Activated T-cell treated with anti-CD3 and anti-CD28 coated beads, Interleukin-2, amount 50 U/mL, for 4 hours (primary cell): ENCODE measurements around the gene POLE4. TPM values are rescaled to one million over a fixed set of nuclear protein-coding genes. Genes with fewer than 3 reads are reported as not detected.

Experiments used
- ATAC-seq, 2 donors: fragments of 200-7000 bp; cut with Tn5 transposase; one replicate each; pipeline ENCODE4 v1.10.0; 2021
- DNase-seq: peaks from one replicate; pipeline ENCODE4 v3.0.0-alpha.2; 2020
- H3K27me3 Mint-ChIP-seq: one replicate; pipeline ENCODE4 v1.8.0; 2021; ENCODE audit warnings: low read depth, mixed read lengths
- H3K36me3 Mint-ChIP-seq: one replicate; pipeline ENCODE4 v1.8.0; 2022; ENCODE audit warnings: mixed read lengths; ENCODE audit not compliant: insufficient read depth
- H3K4me1 Mint-ChIP-seq: one replicate; pipeline ENCODE4 v1.8.0; 2021; ENCODE audit warnings: low read depth, mixed read lengths
- H3K4me3 Mint-ChIP-seq: one replicate; pipeline ENCODE4 v1.8.0; 2021; ENCODE audit warnings: mild to moderate bottlenecking, moderate library complexity, mixed read lengths
- H3K9me3 Mint-ChIP-seq: one replicate; pipeline ENCODE4 v1.8.0; 2021; ENCODE audit warnings: mixed read lengths
- total RNA-seq, 3 donors: library from RNA; stranded (reverse); gene quantifications; one replicate each; pipeline ENCODE4 v1.2.1, GENCODE V29; 2021

Gene POLE4
- total RNA-seq, 3 donors from 2014 or later, result 72.3 to 101 (median 80.1) TPM

DNA sequence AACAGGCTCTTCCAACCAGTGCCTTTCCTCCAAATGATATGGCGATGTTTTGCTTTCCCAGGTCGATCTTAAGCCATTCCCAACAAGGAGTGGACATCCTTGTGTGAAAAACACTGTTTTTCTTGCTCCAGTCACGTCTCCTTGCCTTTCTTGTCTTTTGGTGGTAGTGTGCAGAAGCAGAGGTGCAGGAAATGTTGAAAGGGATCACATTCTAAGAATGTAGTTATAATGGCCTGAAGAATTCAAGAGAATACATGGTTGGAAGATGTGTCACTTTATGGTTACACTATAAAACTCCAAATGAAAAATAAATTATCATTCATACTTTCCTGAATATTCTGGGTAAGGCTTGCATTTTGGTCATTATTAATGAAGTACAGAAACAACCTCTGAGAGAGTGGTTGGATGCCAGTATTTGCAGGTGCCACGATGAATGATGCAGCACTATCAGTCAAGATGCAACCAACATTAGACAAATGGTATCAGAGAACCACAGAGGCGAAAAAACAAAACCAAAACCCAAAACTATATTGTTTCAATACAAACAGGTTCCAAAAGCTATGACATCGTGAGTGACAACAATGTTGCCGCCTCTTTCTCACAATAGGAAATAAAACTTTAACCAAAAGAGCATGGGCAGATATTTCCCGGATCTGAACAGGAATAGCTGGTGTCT lies 27.5 kb upstream of the POLE4 start:
- Mint-ChIP-seq H3K9me3 (no peaks in the 10 kb centered on the region), H3K27me3 (peaks cover 24% of the 10 kb centered on the region), H3K36me3 (no peaks in the 10 kb centered on the region), H3K4me1 (no peaks in the 10 kb centered on the region), H3K4me3 (no peak overlapping the region)
- ATAC-seq, result no peak
- no peak for DNase-seq

DNA sequence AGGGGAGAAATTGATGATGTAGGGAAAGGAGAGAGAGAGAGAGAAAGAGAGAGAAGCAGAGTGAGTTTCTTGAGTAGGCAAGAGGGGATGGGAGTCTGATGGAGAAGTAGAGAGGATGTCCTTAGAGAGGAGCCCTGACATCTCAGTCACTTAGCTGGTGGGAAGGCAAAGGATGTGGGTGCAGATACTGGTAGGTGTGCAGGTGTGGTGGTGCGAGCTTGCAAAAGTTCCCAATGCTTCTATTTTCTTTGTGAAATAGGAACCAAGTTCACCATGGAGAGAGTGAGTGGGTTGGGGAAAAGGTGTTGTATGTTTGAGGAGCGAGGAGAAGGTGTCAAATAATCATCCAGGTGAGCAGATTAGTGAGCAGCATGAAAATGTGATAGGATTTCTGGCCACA lies 26.5 kb upstream of the POLE4 start:
- Mint-ChIP-seq H3K4me3 (no peak overlapping the region), H3K27me3 (peaks cover 27% of the 10 kb centered on the region), H3K4me1 (no peaks in the 10 kb centered on the region), H3K9me3 (no peaks in the 10 kb centered on the region), H3K36me3 (no peaks in the 10 kb centered on the region)
- ATAC-seq (no peak), DNase-seq (no peak)

DNA sequence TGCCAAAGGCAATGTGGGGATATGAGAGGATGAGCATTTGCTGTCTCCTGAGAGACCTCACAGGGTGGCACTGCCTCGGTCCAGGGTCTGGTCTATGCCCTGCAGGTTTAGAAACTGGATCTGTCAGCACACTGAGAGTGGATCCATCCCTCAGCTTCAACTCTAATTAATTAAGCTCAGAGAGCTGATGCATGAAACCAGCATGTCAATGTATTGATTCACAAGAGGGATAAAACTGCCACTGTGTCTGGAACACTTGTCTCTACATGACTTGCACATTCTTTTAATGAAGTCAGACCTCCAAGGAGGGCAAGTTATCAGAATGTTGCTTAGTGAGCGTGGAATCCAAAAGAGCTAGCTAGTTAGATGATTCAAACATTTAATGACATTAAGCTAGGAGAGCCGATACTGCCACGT lies 22.5 kb upstream of the POLE4 start:
- H3K4me3 Mint-ChIP-seq, result no peak overlapping the region
- DNase-seq, result no peak
- no peak for ATAC-seq
- H3K4me1 Mint-ChIP-seq, result no peaks in the 10 kb centered on the region
- peaks cover 27% of the 10 kb centered on the region for H3K27me3 Mint-ChIP-seq
- no peaks in the 10 kb centered on the region for H3K36me3 Mint-ChIP-seq
- H3K9me3 Mint-ChIP-seq, result no peaks in the 10 kb centered on the region

DNA sequence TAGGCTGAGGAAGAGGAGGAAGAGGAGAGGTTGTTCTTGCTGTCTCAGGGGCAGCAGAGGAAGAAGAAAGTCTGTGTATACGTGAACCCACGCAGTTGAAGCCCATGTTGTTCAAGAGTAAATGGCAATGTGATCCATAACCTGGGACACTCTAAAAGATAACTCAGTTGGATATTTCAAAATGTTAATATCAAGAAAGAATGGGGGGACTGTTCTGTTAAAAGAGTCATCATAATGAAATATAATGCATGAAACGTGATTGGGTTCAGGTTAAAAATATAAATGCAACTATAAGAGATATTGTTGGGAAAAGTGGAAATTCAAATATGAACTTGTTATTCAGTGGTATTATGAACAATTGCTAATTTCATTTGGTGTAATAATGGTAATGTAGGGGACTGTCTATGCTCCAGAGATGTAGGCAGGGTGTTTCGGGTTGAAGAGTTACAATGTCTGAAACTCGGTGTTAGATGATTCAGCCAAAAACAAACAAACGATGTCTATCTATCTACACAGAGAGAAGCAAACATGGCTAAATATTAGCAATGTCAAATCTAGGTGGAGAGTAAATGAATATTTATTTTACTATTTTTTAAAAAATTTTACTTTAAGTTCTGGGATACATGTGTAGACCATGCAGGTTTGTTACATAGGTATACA lies 21.1 kb upstream of the POLE4 start:
- Mint-ChIP-seq H3K27me3 (peaks cover 24% of the 10 kb centered on the region), H3K4me3 (no peak overlapping the region), H3K36me3 (no peaks in the 10 kb centered on the region), H3K4me1 (no peaks in the 10 kb centered on the region), H3K9me3 (no peaks in the 10 kb centered on the region)
- DNase-seq, result no peak
- ATAC-seq, result no peak

DNA sequence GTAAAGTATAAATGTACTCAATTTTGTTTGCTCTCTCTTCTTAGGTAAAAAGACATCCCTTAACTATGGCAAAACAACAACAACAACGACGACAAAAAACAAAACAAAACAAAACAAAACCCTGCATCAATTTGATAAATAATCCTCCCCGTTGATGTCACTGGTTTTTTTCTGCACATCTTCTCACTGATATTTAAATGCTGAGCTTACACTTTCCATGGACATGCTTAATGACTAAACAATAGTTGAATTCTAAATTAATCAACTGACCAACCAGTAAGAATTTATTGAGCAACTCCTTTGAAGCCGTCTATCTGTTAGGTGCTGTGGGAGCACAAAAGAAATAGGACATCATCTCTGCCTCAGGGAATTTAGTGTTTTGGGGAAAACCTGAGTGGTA lies 20.2 kb upstream of the POLE4 start:
- peaks cover 23% of the 10 kb centered on the region for H3K27me3 Mint-ChIP-seq
- H3K36me3 Mint-ChIP-seq, result no peaks in the 10 kb centered on the region
- no peaks in the 10 kb centered on the region for H3K9me3 Mint-ChIP-seq
- no peak overlapping the region for H3K4me3 Mint-ChIP-seq
- DNase-seq (no peak), ATAC-seq (no peak)
- H3K4me1 Mint-ChIP-seq, result no peaks in the 10 kb centered on the region

DNA sequence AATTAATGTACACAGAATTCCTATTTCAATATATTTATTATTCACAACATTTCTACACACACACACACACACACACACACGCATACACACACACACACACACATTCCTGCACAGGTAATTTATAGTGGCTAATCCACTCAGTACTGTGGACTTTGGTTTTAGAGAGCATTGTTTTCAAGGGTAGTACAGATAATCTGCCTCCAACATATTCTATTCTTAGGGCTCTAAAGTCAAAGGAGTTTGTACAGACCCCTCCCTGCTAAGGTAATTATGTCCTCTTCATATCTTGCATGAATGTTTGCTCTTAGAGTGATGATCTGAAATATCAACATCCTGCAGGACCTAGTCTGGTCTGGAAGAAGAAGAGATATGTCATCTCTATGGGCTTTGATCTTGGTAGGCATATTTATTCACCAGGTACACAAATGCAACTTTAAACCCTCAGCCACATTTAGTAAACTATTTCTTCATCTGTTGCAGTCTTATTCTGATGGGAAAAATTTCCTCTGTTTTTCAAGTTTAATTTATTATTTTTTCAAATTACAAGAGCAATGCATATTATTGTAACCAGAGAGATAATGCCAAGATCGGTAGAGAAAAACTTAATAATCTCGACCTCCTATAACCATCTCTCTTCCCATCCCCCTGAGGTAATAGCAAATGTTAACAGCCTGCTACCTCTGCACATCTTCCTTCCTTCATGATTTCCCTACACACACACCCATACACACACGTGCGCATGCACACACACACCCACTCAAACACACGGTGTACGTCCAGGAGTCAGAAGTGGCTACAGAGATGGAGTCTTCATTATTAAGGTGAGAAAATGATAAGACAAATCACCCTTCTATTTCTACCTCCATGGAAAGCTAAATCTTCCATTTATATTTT lies 18.3 kb upstream of the POLE4 start:
- H3K4me3 Mint-ChIP-seq, result no peak overlapping the region
- H3K9me3 Mint-ChIP-seq, result no peaks in the 10 kb centered on the region
- ATAC-seq (no peak), DNase-seq (no peak)
- H3K36me3 Mint-ChIP-seq, result no peaks in the 10 kb centered on the region
- peaks cover 25% of the 10 kb centered on the region for H3K27me3 Mint-ChIP-seq
- no peaks in the 10 kb centered on the region for H3K4me1 Mint-ChIP-seq

DNA sequence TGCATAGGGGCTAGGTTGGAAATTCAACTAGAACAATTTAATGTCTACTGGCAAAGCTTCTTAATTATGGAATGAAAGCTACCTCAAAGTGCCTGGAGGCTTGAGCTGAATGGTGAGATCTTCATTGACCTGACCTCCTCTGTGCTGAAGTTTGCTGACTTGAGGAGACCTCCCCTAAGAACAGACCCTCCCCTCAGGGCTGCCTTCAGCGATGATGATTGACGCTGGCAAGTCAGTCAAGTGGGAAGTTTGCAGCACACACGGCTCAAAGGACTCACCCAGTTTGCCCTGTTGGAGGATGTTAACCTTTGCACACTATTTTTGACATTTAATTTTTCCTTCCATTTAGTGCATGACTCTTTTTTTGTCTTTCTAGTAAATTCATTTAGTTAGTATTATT lies 17.2 kb upstream of the POLE4 start:
- Mint-ChIP-seq H3K4me1 (no peaks in the 10 kb centered on the region), H3K36me3 (no peaks in the 10 kb centered on the region), H3K4me3 (no peak overlapping the region), H3K27me3 (peaks cover 22% of the 10 kb centered on the region), H3K9me3 (no peaks in the 10 kb centered on the region)
- ATAC-seq, result no peak
- no peak for DNase-seq

DNA sequence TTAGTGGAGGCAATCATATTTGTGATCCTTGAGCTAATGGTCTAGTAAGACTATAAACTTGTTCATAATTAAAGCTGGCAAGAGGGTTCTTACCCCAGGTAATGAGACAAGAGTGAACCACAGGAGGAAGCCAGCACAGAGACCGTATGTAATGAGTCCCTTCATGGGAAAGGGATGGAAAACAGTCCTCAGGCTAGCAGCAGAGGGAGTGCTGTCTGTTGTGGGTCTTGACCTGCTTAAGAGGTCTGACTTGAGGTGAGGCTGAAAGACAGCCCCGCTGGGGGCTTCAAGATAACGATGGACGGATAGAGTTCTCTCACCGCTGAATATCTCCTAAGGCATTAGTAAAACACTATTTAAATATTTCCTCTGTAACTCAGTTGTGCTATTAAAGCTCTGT lies 16.2 kb upstream of the POLE4 start:
- H3K9me3 Mint-ChIP-seq, result no peaks in the 10 kb centered on the region
- H3K4me1 Mint-ChIP-seq, result no peaks in the 10 kb centered on the region
- peaks cover 17% of the 10 kb centered on the region for H3K27me3 Mint-ChIP-seq
- no peak for DNase-seq
- H3K36me3 Mint-ChIP-seq, result no peaks in the 10 kb centered on the region
- H3K4me3 Mint-ChIP-seq, result no peak overlapping the region
- no peak for ATAC-seq

DNA sequence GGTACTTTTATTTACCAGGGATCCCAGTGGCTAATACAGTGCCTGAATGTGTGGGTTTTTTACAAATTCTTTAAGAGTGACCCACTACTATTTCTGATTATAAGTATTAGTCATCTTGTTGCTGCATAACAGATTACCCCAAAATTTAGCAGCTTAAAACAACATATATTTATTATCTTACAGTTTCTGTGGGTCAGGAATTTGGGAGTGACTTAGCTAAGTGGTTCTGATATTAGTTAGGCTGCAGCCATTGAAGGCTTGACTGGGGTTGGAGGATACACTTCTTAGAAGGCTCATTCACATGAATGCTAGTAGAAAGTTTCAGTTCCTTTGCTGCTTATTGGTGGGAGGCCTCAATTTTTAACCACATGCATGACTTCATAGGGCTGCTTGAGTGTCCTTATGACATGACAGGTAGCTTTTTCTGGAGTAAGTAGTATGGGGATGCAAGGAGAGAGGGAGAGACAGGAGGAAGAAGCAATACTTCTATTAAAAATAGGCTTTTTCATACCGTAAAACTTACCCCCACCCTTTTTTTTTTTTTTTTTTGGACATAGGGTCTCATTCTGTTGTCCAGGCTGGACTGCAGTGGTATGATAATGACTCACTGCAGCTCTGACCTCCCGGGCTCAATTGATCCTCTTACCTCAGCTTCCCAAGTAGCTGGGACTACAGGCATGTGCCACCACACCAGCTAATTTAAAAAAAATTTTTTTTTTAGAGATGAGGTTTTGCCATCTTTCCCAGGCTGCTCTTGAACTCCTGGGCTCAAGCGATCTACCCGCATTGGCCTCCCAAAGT lies 13.3 kb upstream of the POLE4 start:
- no peaks in the 10 kb centered on the region for H3K9me3 Mint-ChIP-seq
- DNase-seq (no peak), ATAC-seq (no peak)
- no peaks in the 10 kb centered on the region for H3K4me1 Mint-ChIP-seq
- H3K4me3 Mint-ChIP-seq, result no peak overlapping the region
- H3K27me3 Mint-ChIP-seq, result peaks cover 8% of the 10 kb centered on the region
- no peaks in the 10 kb centered on the region for H3K36me3 Mint-ChIP-seq

DNA sequence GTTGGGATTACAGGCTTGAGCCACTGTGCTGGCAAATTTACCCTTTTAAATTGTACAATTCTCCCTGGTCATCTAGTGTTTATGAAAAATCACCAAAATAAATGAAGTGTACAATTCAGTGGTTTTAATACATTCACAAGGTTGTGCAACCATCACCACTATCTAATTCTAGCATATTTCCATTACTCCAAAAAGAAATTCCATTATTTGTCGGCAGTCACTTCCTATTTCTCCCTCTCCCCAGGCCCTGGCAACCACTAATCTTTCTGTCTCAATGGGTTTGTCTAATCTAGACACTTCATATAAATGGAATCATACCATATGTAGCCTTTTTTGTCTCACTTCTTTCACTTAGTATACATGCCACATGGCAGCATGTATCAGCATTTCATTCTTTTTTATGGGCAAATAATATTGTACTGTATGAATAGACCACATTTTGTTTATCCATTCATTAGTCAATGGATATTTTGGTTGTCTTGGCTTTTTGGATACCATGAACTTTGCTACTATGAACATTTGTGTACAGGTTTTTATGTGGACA lies 12.6 kb upstream of the POLE4 start:
- Mint-ChIP-seq H3K9me3 (no peaks in the 10 kb centered on the region), H3K27me3 (peaks cover 8% of the 10 kb centered on the region), H3K36me3 (no peaks in the 10 kb centered on the region), H3K4me1 (no peaks in the 10 kb centered on the region), H3K4me3 (no peak overlapping the region)
- no peak for DNase-seq
- no peak for ATAC-seq

DNA sequence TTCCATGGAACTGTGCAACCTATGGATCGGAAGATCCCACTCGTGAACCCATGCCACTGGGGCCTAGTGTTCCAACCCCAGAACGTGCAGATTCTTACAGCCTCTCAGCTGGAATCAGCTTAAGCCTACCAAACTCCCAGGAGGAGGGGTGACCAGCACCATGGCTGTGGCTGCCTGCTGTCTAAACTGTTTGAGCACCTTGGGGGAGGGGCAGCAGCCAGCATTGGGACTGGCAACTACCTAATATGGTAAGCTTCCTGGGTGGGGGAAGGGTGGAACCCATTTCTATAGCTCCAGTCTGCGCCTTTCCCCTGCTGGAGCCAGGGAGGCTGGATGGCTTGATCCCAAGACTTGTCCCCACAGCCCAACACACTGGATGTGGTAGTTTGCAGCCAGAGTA lies 10.7 kb upstream of the POLE4 start:
- ATAC-seq, result no peak
- peaks cover 8% of the 10 kb centered on the region for H3K27me3 Mint-ChIP-seq
- H3K9me3 Mint-ChIP-seq, result no peaks in the 10 kb centered on the region
- no peak overlapping the region for H3K4me3 Mint-ChIP-seq
- no peak for DNase-seq
- no peaks in the 10 kb centered on the region for H3K36me3 Mint-ChIP-seq
- H3K4me1 Mint-ChIP-seq, result no peaks in the 10 kb centered on the region

DNA sequence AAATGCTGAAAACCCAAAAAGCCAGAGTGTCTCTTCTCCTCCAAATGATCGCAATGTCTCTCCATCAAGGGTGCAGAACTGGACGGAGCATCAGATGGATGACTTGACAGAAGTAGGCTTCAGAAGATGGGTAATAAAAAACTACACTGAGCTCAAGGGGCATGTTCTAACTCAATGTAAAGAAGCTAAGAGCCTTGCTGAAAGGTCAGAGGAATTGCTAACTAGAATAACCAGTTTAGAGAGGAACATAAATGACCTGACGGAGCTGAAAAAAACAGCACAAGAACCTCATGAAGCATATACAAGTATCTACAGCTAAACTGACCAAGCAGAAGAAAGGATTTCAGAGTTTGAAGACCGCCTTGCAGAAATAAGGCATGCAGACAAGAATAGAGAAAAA lies 9.7 kb upstream of the POLE4 start:
- no peaks in the 10 kb centered on the region for H3K36me3 Mint-ChIP-seq
- H3K9me3 Mint-ChIP-seq, result no peaks in the 10 kb centered on the region
- DNase-seq (no peak), ATAC-seq (no peak)
- no peaks in the 10 kb centered on the region for H3K4me1 Mint-ChIP-seq
- no peak overlapping the region for H3K4me3 Mint-ChIP-seq
- H3K27me3 Mint-ChIP-seq, result peaks cover 2% of the 10 kb centered on the region

DNA sequence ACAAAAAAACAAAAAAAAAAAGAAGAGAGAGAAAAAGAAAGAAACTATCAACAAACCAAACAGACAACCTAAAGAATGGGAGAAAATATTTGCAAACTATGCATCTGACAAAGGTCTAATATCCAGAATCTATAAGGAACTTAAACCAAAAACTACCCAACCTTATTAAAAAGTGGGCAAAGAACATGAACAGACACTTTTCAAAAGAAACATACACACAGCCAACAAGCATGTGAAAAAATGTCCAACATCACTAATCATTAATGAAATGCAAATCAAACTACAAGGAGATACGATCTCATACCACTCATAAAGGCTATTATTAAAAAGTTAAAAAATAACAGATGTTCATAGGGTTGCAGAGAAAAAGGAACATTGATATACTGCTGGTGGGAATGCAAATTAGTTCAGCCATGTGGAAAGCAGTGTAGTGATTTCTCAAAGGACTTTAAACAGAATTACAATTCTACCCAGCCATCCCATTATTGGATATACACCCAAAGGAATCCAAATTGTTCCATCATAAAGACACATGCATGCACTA lies 7.2 kb upstream of the POLE4 start:
- Mint-ChIP-seq H3K27me3 (peaks cover 2% of the 10 kb centered on the region), H3K4me3 (no peak overlapping the region), H3K4me1 (peaks cover 6% of the 10 kb centered on the region), H3K36me3 (no peaks in the 10 kb centered on the region), H3K9me3 (no peaks in the 10 kb centered on the region)
- no peak for DNase-seq
- ATAC-seq, result no peak

DNA sequence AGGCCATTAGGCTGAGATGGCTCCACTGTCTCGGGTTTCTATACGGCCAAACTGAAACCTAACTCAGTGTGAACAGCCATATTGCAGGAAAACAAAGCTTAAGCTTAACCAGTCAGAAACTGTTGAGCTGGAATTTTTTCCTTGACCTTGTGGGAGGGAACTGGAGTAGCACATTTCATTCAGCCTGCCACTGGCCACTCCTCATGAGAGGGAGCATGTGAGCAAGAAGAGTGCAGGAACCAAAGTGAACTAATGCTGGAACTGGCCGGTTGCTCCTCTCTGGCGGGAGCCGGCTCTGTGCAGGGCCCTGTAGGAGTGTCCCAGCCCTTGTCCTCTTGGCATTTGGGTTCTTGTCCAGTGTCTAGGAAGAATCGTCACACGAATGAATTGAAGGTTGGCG lies 5.9 kb upstream of the POLE4 start:
- H3K9me3 Mint-ChIP-seq, result no peaks in the 10 kb centered on the region
- DNase-seq, result no peak
- peaks cover 6% of the 10 kb centered on the region for H3K4me1 Mint-ChIP-seq
- ATAC-seq, result no peak
- H3K27me3 Mint-ChIP-seq, result no peaks in the 10 kb centered on the region
- no peaks in the 10 kb centered on the region for H3K36me3 Mint-ChIP-seq
- no peak overlapping the region for H3K4me3 Mint-ChIP-seq
